Ovary (tissue), 9 donors: ENCODE measurements around the gene CFAP52. TPM values are rescaled to one million over a fixed set of nuclear protein-coding genes. Genes with fewer than 3 reads are reported as not detected.
"Not testable (repeated sequence)": the region's sequence is repeated elsewhere in the genome, so short reads cannot be mapped to it uniquely, and the experiment has no call there.

ENCODE experiments used
- DNase-seq, 5 donors: peaks; one replicate each; pipeline ENCODE4 v3.0.0-alpha.2; 2019 to 2020
- H3K27ac ChIP-seq, 2 donors: fragments of 200-600 bp; one replicate each; pipeline versions ENCODE4 v1.5.1 to v1.8.0; 2019 to 2022
- H3K27me3 ChIP-seq: fragments of 200-600 bp; one replicate; pipeline ENCODE4 v1.8.0; 2022
- H3K36me3 ChIP-seq: fragments of 200-600 bp; sonication (generic); one replicate; pipeline ENCODE4 v1.5.1; 2019
- H3K4me1 ChIP-seq: one replicate; pipeline ENCODE4 v1.8.1; 2013; ENCODE audit warnings: mild to moderate bottlenecking, moderate library complexity; ENCODE audit not compliant: insufficient read depth
- H3K4me3 ChIP-seq: fragments of 200-600 bp; sonication (generic); one replicate; pipeline ENCODE4 v1.5.1; 2017
- H3K9me3 ChIP-seq, 2 donors: fragments of 200-600 bp in 1 of 2; sonication (generic) in 1 of 2; one replicate each; pipeline versions ENCODE4 v1.5.1 to v1.8.1; 2013 to 2019; ENCODE audit warnings: mild to moderate bottlenecking in 1 of 2, moderate library complexity in 1 of 2
- EP300 ChIP-seq: sonication (generic); formaldehyde crosslinking; IDR thresholded peaks from one replicate; pipeline ENCODE4 v1.6.1; 2017; ENCODE audit warnings: antibody characterized with exemption
- POLR2A ChIP-seq: fragments of 450-650 bp; IDR thresholded peaks from one replicate; pipeline ENCODE4 v1.6.1; 2017; ENCODE audit warnings: antibody characterized with exemption, mild to moderate bottlenecking, moderate library complexity
- WGBS, 3 donors: extraction: QIAGEN DNeasy Blood & Tissue Kit in 1 of 3; methylation state at CpG; one replicate each; pipeline versions ENCODE4 v1.1.5 to v1.1.7; 2013 to 2017; 5-methylcytosine and 5-hydroxymethylcytosine counted together
- intact Hi-C, 4 donors: fragments of 100-400 bp; cut with DNase I; formaldehyde crosslinking; loops; one replicate each; pipeline versions ENCODE4 v1.11.0 to v1.15.1; 2022 to 2023
- polyA plus RNA-seq, 2 donors: library from polyadenylated mRNA; stranded (reverse); fragments of 200-250 nt in 1 of 2; fragments of 350-450 nt in 1 of 2; fragmentation: Illumina TruSeq in 1 of 2; extraction: RNeasy Lipid Tissue Mini Kit (QIAGEN cat#74804) in 1 of 2; gene quantifications; one replicate each; pipeline ENCODE4 v1.2.3, GENCODE V29; 2013 to 2014
- total RNA-seq, 7 donors: library from RNA; depleted of rRNA in 2 of 7; stranded (reverse); fragments of >200 nt in 2 of 7; fragmentation: NEBNext Ultra II Directional in 3 of 7; extraction: Animal tissue kit (Norgen Biotek cat#: 25700) in 3 of 7; gene quantifications; one replicate each; pipeline versions ENCODE4 v1.1.0 to v1.2.4, GENCODE V29; 2016 to 2023
- TF ChIP-seq, protein P1 (sequence below), 3 donors: fragments of 450-650 bp in 2 of 3; fragments of 200-600 bp in 1 of 3; IDR thresholded peaks; one replicate each; pipeline versions ENCODE4 v1.5.1 to v1.8.0; 2016 to 2022; ENCODE audit warnings: antibody characterized with exemption in 3 of 3, mild to moderate bottlenecking in 1 of 3
- donor health status: DM: no; HTN: no; CAD: no; lungs with moderate emphysema.
- donor health status: DM: no; HTN: no; CAD: no.
- donor health status: Bipolar disorder and iron deficiency.
- donor health status: DM: yes; HTN: yes; CAD: no.
- donor health status: DM: no; HTN: no; CAD: no.
- donor health status: DM: yes; HTN: yes; CAD: no.

CFAP52 gene
- total and polyA plus RNA-seq, 9 donors = 0.18 to 46.6 (median 1.1) TPM

- no peaks in the 10 kb centered on the region for H3K36me3 ChIP-seq
- H3K4me3 ChIP-seq = no peak overlapping the region
- TF ChIP-seq, protein P1, sequence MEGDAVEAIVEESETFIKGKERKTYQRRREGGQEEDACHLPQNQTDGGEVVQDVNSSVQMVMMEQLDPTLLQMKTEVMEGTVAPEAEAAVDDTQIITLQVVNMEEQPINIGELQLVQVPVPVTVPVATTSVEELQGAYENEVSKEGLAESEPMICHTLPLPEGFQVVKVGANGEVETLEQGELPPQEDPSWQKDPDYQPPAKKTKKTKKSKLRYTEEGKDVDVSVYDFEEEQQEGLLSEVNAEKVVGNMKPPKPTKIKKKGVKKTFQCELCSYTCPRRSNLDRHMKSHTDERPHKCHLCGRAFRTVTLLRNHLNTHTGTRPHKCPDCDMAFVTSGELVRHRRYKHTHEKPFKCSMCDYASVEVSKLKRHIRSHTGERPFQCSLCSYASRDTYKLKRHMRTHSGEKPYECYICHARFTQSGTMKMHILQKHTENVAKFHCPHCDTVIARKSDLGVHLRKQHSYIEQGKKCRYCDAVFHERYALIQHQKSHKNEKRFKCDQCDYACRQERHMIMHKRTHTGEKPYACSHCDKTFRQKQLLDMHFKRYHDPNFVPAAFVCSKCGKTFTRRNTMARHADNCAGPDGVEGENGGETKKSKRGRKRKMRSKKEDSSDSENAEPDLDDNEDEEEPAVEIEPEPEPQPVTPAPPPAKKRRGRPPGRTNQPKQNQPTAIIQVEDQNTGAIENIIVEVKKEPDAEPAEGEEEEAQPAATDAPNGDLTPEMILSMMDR (IDR thresholded peaks at IDR 0.05) = no peak
- TF ChIP-seq POLR2A (no peak), EP300 (no peak)
- WGBS, 3 donors = 47 to 54% (median 49%) methylated on average over 6 of the region's 6 CpGs
- no peaks in the 10 kb centered on the region for H3K9me3 ChIP-seq
- H3K4me1 ChIP-seq = no peaks in the 10 kb centered on the region
- DNase-seq = no peak
- H3K27me3 ChIP-seq = no peaks in the 10 kb centered on the region
- no peak overlapping the region for H3K27ac ChIP-seq
- intact Hi-C loops = no loop called here
These were observed 17.6 kb downstream of the CFAP52 start for GRCh38 chr17:9594065-9594464.

DNA sequence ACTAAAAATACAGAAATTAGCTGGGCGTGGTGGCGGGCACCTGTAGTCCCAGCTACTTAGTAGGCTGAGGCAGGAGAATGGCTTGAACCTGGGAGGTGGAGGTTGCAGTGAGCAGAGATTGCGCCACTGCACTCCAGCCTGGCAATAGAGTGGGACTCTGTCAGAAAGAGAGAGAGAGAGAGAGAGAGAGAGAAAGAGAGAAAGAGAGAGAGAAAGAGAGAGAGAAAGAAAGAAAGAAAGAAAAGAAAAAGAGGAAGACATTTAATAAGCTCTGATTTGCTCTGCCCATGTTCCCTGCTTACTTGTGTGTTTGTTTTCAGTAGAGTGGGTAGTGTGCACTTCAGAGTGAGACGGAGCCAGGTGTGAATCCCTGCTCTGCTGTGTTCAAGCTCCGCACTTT lies 21.2 kb downstream of the CFAP52 start:
- H3K9me3 ChIP-seq, intact Hi-C loops, H3K4me1 ChIP-seq, H3K27ac ChIP-seq, H3K27me3 ChIP-seq, H3K4me3 ChIP-seq, DNase-seq, H3K36me3 ChIP-seq: not testable (repeated sequence)
- 86 to 89% (median 86%) methylated on average over 5 of the region's 5 CpGs for WGBS, 3 donors

DNA sequence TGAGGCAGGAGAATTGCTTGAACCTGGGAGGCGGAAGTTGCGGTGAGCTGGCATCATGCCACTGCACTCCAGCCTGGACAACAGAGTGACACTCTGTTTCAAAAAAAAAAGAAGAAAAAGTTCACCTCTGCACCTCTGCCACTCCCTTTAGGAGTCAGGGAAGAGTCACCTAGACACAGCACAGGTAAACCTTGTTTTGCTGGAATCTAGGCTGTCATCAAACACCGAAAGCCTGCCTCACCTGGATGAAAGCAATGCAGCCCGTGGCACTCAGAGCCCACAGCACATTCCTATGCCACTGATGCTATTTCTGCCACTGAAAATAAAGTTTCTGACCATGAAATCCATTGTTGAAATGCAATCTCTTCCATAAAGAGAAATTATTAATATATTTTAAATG lies 22.2 kb downstream of the CFAP52 start:
- intact Hi-C loops = no loop called here
- no peak overlapping the region for H3K4me3 ChIP-seq
- no peaks in the 10 kb centered on the region for H3K36me3 ChIP-seq
- DNase-seq = no peak
- H3K9me3 ChIP-seq = no peaks in the 10 kb centered on the region
- H3K4me1 ChIP-seq = no peaks in the 10 kb centered on the region
- 74 to 86% (median 80%) methylated on average over 4 of the region's 4 CpGs for WGBS, 3 donors
- no peak overlapping the region for H3K27ac ChIP-seq
- H3K27me3 ChIP-seq = no peaks in the 10 kb centered on the region
- TF ChIP-seq POLR2A (no peak), EP300 (no peak)
- TF ChIP-seq, protein P1 (IDR thresholded peaks at IDR 0.05) = no peak

GRCh38 chr17:9604583-9604982 lies 28.1 kb downstream of the CFAP52 start:
- H3K4me3 ChIP-seq, H3K9me3 ChIP-seq, H3K27me3 ChIP-seq, DNase-seq, H3K27ac ChIP-seq, intact Hi-C loops, H3K4me1 ChIP-seq, H3K36me3 ChIP-seq: not testable (repeated sequence)
- 80 to 93% (median 84%) methylated on average over 5 of the region's 5 CpGs for WGBS, 3 donors

DNA sequence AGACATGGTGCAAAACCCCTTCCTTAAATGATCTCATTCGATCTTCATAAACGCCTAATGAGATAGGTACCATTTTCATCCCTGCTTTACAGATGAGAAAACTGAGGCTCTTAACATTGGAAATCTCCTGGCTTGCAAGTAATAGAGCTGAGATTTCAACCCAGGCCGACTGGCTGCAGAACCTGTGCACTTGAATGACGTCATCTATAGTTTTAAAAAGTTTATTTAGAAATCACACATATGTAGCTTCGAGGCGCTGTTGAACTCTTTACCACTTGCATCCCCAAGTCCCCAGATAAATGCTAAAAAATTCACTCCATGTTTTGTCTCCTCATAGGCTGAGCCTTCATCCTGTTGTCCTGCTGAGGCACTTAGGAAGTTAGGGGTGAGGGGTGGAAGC lies 30.0 kb downstream of the CFAP52 start:
- H3K27me3 ChIP-seq = no peaks in the 10 kb centered on the region
- no peak for TF ChIP-seq EP300
- TF ChIP-seq POLR2A = no peak
- TF ChIP-seq, protein P1 (IDR thresholded peaks at IDR 0.05) = no peak
- DNase-seq = no peak
- intact Hi-C loops = no loop called here
- no peaks in the 10 kb centered on the region for H3K4me1 ChIP-seq
- WGBS, 3 donors = 86 to 87% (median 86%) methylated on average over 6 of the region's 6 CpGs
- no peaks in the 10 kb centered on the region for H3K36me3 ChIP-seq
- no peak overlapping the region for H3K4me3 ChIP-seq
- H3K9me3 ChIP-seq = no peaks in the 10 kb centered on the region
- H3K27ac ChIP-seq = no peak overlapping the region

- H3K36me3 ChIP-seq, H3K4me1 ChIP-seq, intact Hi-C loops, H3K27ac ChIP-seq, H3K4me3 ChIP-seq, H3K9me3 ChIP-seq, DNase-seq, H3K27me3 ChIP-seq: not testable (repeated sequence)
- 74 to 85% (median 78%) methylated on average over 5 of the region's 5 CpGs for WGBS, 3 donors
These were observed 30.6 kb downstream of the CFAP52 start for GRCh38 chr17:9607058-9607457.
